ENCODE results near the gene ARSG. TPM values are rescaled to one million over a fixed set of nuclear protein-coding genes. Genes with fewer than 3 reads are reported as not detected.
"Not testable (repeated sequence)": the region's sequence is repeated elsewhere in the genome, so short reads cannot be mapped to it uniquely, and the experiment has no call there.

ARSG gene
- total RNA-seq, 1 experiment from 2014 or later: 6.1 TPM

DNA sequence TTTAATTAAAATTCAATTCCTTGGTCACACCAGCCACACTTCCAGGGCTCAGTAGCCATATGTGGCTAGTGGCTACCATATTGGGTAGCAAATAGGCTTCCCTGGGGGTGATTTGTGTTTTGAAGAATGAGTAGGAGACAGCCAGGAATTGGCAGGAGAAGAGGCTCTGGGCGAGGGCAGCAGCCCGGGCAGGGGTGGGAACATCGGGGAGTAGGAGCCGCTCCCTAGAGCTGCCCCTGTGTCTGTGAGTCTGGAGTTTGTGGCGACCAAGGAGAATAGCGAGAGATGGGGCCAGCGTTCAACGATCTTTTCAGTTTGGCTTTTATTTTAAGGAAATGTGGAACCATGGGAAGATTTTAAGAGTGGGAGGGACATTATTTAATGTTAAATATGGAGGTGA, 84.3 kb downstream of the ARSG start:
- ChIA-PET CTCF (no interaction called here), POLR2A (no interaction called here)
- no peak for DNase-seq
- H3K36me3 Mint-ChIP-seq (ENCODE audit: insufficient read depth, unreplicated experiment): peaks cover 6% of the 10 kb centered on the region
- peaks cover 21% of the 10 kb centered on the region for H3K4me1 ChIP-seq
- H3K9me3 Mint-ChIP-seq (ENCODE audit: unreplicated experiment): no peaks in the 10 kb centered on the region
- no peaks in the 10 kb centered on the region for H3K27me3 ChIP-seq (replicated peaks; ENCODE audit: control insufficient read depth, insufficient read depth, low read length)
- BruUV-seq (replicated peaks): no TSS peak
- TF ChIP-seq, protein P1, sequence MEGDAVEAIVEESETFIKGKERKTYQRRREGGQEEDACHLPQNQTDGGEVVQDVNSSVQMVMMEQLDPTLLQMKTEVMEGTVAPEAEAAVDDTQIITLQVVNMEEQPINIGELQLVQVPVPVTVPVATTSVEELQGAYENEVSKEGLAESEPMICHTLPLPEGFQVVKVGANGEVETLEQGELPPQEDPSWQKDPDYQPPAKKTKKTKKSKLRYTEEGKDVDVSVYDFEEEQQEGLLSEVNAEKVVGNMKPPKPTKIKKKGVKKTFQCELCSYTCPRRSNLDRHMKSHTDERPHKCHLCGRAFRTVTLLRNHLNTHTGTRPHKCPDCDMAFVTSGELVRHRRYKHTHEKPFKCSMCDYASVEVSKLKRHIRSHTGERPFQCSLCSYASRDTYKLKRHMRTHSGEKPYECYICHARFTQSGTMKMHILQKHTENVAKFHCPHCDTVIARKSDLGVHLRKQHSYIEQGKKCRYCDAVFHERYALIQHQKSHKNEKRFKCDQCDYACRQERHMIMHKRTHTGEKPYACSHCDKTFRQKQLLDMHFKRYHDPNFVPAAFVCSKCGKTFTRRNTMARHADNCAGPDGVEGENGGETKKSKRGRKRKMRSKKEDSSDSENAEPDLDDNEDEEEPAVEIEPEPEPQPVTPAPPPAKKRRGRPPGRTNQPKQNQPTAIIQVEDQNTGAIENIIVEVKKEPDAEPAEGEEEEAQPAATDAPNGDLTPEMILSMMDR (IDR thresholded peaks at IDR 0.05; ENCODE audit: insufficient read depth in 1 of 2, low read depth in 1 of 2, low read length in 1 of 2, severe bottlenecking in 1 of 2, unreplicated experiment in 1 of 2): no peak
- no peak overlapping the region for H3K27ac Mint-ChIP-seq (ENCODE audit: unreplicated experiment)
- no peaks in the 10 kb centered on the region for H3K9me3 ChIP-seq
- no peak overlapping the region for H3K4me3 ChIP-seq (ENCODE audit: low read depth, low read length)
- no peak overlapping the region for H3K4me3 Mint-ChIP-seq (ENCODE audit: unreplicated experiment)
- H3K36me3 ChIP-seq (ENCODE audit: control insufficient read depth, insufficient read depth, low read length): no peaks in the 10 kb centered on the region
- H3K4me1 Mint-ChIP-seq (ENCODE audit: low read depth, unreplicated experiment): peaks cover 13% of the 10 kb centered on the region
- no peaks in the 10 kb centered on the region for H3K27me3 Mint-ChIP-seq (ENCODE audit: insufficient read depth, unreplicated experiment)
- intact Hi-C loops (cut with micrococcal nuclease; ENCODE audit: unreplicated experiment): no loop called here

DNA sequence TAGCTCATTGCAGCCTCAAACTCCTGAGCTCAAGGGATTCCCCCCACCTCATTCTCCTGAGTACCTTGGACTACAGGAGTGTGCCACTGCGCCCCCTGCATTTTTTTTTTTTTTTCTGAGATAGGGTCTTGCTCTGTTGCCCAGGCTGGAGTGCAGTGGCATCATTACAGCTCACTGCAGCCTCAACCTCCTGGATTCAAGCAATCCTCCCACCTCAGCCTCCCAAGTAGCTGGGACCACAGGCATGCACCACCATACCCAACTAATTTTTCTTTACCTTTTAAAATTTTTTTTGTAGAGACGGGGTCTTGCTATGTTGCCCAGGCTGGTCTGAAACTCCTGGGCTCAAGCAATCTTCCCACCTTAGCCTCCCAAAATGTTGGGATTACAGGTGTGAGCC, 84.9 kb downstream of the ARSG start:
- intact Hi-C loops (cut with micrococcal nuclease; ENCODE audit: unreplicated experiment); BruUV-seq (replicated peaks); DNase-seq: not testable (repeated sequence)

DNA sequence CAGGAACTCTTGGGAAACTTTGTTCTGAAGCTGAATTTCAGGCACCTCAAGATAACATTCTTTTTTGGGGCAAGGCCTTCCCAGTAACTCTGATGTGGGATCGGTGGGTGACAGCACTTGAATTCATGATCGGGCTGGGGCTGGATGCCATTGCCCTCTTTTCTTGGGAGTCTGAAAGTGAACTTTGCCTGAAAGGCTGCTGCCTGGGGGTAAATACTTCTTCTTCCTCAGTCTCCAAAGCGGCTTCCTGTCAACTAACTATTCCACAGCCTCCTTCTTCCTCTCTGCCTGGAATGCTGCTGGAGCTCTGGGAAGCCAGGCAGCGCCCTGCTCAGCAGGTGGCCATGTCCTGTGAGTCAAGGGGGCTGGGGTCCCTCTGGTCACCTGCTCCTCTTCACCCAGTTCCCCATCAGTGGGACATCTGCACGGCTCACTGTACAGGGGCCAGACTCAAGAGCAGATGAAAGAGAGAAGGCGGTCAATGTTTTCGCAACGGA, 86.5 kb downstream of the ARSG start:
- CTCF ChIA-PET: no interaction called here
- Histone ChIP-seq H3K36me3 (ENCODE audit: control insufficient read depth, insufficient read depth, low read length) (no peaks in the 10 kb centered on the region), H3K27me3 (replicated peaks; ENCODE audit: control insufficient read depth, insufficient read depth, low read length) (no peaks in the 10 kb centered on the region), H3K4me3 (ENCODE audit: low read depth, low read length) (no peak overlapping the region), H3K4me1 (peaks cover 22% of the 10 kb centered on the region), H3K9me3 (no peaks in the 10 kb centered on the region)
- Mint-ChIP-seq H3K4me1 (ENCODE audit: low read depth, unreplicated experiment) (peaks cover 16% of the 10 kb centered on the region), H3K27me3 (ENCODE audit: insufficient read depth, unreplicated experiment) (no peaks in the 10 kb centered on the region), H3K36me3 (ENCODE audit: insufficient read depth, unreplicated experiment) (no peaks in the 10 kb centered on the region), H3K27ac (ENCODE audit: unreplicated experiment) (peak overlapping the region; percentile 18), H3K4me3 (ENCODE audit: unreplicated experiment) (no peak overlapping the region), H3K9me3 (ENCODE audit: unreplicated experiment) (no peaks in the 10 kb centered on the region)
- no TSS peak for BruUV-seq (replicated peaks)
- POLR2A ChIA-PET: no interaction called here
- intact Hi-C loops (cut with micrococcal nuclease; ENCODE audit: unreplicated experiment): no loop called here
- TF ChIP-seq, protein P1 (IDR thresholded peaks at IDR 0.05; ENCODE audit: insufficient read depth in 1 of 2, low read depth in 1 of 2, low read length in 1 of 2, severe bottlenecking in 1 of 2, unreplicated experiment in 1 of 2): no peak
- peak in 1 of 2 experiments; percentile 50 for DNase-seq

More for the DNA sequence above, 84.9 kb downstream of the ARSG start:
- H3K4me1 Mint-ChIP-seq (ENCODE audit: low read depth, unreplicated experiment): peaks cover 13% of the 10 kb centered on the region
- H3K9me3 Mint-ChIP-seq (ENCODE audit: unreplicated experiment); H3K36me3 ChIP-seq (ENCODE audit: control insufficient read depth, insufficient read depth, low read length); H3K27ac Mint-ChIP-seq (ENCODE audit: unreplicated experiment); H3K4me3 Mint-ChIP-seq (ENCODE audit: unreplicated experiment); H3K9me3 ChIP-seq; H3K4me3 ChIP-seq (ENCODE audit: low read depth, low read length); H3K27me3 ChIP-seq (replicated peaks; ENCODE audit: control insufficient read depth, insufficient read depth, low read length); H3K27me3 Mint-ChIP-seq (ENCODE audit: insufficient read depth, unreplicated experiment); H3K36me3 Mint-ChIP-seq (ENCODE audit: insufficient read depth, unreplicated experiment); CTCF ChIA-PET; POLR2A ChIA-PET: not testable (repeated sequence)
- peaks cover 21% of the 10 kb centered on the region for H3K4me1 ChIP-seq

All from Caco-2 (cell line).